Adipose tissue (tissue), 3 donors: ENCODE data around the gene CBFA2T3. TPM values are rescaled to one million over a fixed set of nuclear protein-coding genes. Genes with fewer than 3 reads are reported as not detected.

Experiments used
- H3K27ac ChIP-seq: one replicate; pipeline ENCODE4 v1.5.1; 2013; ENCODE audit warnings: low read depth, low read length
- WGBS, 3 donors: extraction: QIAGEN DNeasy Blood & Tissue Kit; methylation state at CpG; one replicate each; pipeline ENCODE4 v1.1.7; 2013; 5-methylcytosine and 5-hydroxymethylcytosine counted together
- polyA plus RNA-seq, 3 donors: library from polyadenylated mRNA; stranded (reverse); fragments of 200-250 nt; gene quantifications; one replicate each; pipeline ENCODE4 v1.2.3, GENCODE V29; 2013
- donor health status: healthy with polysubstance abuse.
- donor health status: Bipolar disorder and iron deficiency.
- donor health status: healthy.

The CBFA2T3 gene
- polyA plus RNA-seq, 3 donors, result 7.7 to 19.6 (median 10.7) TPM

DNA sequence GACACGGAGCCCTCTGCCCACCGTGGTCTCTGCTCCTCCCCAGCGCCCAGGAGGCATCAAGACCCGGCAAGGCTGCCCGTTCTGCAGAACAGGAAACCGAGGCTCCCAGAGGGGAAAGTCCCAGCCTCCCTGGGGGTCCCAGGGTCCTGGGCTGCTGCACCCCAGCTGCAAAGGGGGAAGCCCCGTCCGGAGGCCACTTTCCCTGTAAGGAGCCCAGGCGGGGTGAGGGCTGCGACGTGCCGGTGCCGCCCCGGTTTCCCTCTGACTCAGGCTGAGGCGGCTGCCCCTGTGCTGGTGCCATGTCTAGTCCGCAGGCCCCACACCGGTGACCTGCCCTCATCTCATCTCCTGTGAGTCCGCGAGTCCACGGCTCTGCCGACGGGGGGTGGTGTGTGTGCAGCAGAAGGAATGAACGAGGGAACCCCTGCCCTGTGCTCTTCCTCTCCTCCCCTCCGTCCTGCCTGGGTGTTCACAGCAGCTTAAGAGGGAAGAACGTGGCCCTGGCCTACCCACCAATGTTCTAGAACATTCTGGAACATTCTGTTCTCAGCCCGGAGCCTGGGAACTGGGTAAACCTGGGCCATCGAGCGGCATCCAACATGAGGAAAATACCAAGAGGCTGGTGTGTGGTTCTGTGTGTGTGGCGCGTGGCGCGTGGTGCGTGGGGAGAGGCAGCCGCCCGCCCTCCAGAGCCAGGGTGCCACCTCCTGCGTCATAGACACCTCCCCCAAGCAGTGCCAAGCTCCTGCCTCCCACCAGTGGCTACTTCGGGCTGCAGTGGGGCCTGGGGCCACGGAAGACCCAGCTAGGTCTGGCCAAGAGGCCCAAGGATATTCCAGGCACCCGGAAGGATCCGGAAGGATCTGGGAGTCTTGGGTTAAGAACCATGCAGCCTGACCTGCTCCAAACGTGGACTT lies 7.0 kb upstream of the CBFA2T3 start:
- 69 to 76% (median 71%) methylated on average over 38 to 41 of the region's 41 CpGs for WGBS, 3 donors
- H3K27ac ChIP-seq, result no peak overlapping the region

DNA sequence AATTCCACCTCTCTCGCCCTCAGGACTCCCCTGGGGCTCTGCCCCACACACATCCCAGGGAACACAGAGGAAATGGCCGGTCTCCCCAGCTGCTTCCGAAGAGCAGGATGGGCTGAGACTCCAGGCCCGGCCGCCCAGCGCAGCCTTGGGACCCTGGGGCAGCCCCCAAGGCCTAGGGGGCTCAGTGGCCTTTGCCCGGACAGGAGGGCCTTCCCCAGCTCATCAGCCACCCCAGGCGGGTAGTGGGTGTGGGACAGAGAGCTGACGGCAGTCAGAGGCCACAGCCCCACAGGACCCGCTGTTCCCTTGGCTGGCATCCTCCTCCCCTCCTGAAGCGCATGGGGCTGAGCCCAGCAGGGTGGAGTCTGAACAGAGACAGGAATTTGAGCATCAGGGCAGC lies 6.2 kb upstream of the CBFA2T3 start:
- WGBS, 3 donors, result 61 to 66% (median 64%) methylated on average over 10 to 11 of the region's 11 CpGs

DNA sequence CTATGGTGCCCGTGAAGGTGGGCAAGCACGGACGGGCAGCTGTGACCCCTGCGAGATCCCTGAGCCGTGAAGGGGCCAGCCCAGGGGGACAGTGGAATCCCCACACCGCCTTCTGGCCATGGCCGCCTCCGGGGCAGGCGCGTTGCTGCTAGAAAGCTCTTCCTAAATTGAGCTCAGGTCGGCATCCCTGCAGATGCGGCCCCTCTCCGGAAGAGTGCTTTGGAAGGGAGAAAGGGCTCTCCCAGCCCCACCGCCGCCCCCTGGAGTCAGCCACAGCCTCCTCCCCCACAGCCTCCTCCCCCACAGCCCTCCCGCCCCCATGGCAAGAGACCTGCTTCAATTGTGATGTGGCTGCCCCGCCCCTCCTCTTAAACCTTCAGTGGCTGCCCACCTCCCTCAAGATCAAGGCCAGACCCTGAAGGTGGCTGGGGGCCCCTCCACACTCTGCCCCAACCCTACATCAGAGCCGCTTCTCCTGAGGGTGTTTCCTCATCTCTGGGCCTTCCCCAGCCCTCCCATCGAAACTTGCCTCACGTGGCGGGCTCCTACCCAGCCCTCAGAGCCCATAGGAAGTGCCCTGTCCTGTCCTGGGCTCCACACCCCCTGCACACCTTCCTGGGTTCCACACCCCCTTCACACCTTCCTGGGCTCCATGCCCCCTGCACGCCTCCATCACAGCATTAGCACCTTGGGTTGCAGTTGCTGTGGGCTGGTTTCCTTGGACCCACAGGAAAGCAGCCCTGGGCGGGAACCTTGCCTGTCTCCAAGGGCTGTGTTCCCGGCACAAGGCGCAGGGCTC lies 5.5 kb upstream of the CBFA2T3 start:
- WGBS, 3 donors, result 65 to 72% (median 66%) methylated on average over 24 to 25 of the region's 25 CpGs

More for the DNA sequence above, 6.2 kb upstream of the CBFA2T3 start:
- no peak overlapping the region for H3K27ac ChIP-seq

DNA sequence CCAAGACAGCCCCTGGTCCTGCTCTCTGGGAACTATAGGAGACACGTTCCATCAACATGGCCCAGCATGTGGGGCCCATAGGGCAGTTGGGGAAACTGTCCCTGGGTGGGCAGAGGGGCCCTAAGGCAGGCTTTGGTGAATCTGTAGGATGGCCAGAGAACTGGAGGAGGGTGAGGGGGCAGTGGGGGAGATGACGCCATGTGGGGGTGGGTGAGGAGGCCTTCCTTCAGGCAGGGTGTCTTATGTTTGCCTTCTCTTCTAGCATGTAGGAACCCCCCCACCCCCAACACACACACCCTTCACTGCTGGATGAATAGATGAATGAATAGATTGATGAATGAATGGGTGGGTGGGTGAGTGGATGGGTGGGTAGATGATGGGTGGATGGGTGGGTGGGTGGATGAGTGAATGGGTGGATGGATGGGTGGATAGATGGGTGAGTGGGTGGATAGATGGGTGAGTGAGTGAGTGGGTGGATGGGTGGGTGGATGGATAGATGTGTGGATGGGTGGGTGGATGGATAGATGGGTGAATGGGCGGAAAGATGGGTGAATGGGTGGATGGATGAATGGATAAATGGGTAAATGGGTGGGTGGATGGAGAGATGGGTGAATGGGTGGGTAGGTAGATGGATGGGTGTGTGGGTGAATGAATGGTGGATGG lies 2.5 kb upstream of the CBFA2T3 start:
- WGBS, 3 donors, result 63 to 79% (median 71%) methylated on average over 3 of the region's 3 CpGs
- no peak overlapping the region for H3K27ac ChIP-seq

More for the DNA sequence above, 5.5 kb upstream of the CBFA2T3 start:
- H3K27ac ChIP-seq, result no peak overlapping the region

DNA sequence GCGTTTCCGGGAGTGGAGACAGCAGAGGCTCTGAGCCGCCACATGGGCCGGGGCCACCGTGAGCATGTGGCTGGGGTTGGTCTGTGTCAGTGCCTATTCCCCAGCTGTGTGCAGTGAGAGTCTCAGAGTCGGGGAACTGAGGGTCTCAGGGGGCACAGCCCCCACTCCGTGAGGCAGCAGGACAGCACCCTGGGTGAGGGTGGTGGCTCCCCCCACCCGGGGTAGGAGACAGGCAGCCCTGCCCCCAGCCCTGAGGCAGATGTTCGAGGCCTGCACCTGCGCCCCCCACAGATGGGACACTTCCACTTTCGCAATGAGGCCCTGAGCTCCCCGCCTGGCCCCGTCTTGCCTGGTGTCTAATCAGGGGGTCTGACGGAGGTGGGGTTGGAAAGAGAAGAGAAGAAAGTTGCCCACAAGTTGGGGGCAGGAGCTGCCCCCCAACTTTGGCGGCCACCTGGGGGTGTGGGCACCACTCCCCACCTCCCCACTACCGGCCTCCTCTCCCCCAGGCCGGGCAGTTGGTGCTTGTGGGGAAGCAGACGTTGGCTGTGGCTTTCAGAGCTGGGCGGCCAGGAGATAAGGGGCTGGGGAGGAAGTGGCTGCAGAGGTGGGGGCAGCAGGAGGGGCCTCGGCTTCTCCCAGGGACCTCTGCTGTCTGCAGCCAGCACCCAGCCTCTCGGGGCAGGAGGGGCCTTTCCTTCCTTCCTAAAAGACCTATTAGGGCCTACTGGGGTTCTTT lies 1.8 kb upstream of the CBFA2T3 start:
- WGBS, 3 donors, result 44 to 72% (median 55%) methylated on average over 20 to 21 of the region's 21 CpGs
- H3K27ac ChIP-seq, result no peak overlapping the region

DNA sequence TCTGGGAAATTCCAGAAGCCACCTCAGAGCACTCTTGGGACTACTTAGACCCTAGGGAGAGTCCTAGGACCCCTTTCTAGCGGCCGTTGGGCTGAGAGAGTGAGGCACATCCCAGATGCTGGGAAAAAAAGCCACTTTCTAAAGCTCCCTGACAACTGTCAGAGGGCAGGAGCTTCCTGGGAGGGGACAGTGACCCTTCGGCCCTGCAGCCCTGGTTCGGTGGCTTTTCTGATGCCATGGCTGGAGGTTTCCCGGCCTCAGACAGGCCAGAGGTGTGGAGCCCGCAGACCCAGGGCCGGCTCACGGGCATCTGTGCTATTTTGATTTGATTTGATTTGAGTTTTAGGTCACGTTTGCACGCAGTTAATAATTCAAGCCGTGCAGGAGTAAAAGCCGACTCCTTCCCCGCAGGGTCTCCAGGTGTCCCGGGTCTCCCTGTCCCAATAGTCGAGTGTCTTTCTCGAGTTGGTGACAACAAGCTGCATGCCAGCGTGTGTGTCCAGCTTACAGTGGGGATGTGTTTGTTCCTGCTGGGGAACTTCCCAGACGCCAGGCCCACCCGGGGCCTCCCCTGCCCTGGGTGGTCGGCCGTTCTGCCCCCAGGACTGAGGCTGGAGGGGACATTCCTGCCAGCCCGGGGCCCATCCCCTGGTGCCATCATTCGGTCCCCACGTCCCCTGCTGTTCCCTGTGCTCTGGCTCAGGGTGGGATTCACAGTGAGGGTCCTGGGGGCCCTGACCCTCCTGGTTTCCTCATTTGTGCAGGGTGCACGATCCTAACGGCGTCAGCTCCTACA lies 1.0 kb upstream of the CBFA2T3 start:
- 54 to 72% (median 56%) methylated on average over 27 of the region's 27 CpGs for WGBS, 3 donors
- H3K27ac ChIP-seq, result no peak overlapping the region

DNA sequence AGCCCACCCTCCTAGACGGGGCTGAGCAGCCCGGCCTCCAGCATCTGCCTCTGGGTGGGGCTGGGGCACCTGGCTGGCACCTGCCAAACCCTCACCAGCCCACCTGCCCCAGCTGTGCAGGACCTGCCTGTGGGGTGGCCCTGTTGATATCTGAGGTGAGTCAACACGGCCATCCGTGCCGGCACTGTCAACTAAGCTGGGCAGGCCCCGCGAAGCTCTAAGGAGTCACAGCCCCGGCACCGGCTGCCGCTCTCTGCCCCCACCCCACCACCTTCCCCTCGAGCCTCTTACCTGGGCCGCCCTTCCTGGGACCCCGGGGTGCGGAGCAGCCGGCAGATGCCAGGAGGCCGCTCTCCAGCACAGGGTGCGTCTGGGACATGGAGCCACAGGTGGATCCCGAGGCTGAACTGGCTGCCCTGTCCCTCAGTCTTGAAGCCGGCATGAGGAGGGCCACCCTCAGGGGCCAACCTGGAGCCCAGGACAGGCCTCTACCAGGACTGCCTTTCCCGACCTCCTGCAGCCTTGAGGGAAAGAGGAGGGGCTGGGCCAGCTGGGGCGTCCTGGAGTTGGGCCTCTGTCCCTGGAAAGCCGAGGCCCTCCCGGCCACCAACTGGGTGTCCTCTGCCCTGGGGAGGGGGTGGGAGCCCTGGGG lies 515 bp downstream of the CBFA2T3 start:
- 23 to 45% (median 39%) methylated on average over 15 to 23 of the region's 23 CpGs for WGBS, 3 donors

DNA sequence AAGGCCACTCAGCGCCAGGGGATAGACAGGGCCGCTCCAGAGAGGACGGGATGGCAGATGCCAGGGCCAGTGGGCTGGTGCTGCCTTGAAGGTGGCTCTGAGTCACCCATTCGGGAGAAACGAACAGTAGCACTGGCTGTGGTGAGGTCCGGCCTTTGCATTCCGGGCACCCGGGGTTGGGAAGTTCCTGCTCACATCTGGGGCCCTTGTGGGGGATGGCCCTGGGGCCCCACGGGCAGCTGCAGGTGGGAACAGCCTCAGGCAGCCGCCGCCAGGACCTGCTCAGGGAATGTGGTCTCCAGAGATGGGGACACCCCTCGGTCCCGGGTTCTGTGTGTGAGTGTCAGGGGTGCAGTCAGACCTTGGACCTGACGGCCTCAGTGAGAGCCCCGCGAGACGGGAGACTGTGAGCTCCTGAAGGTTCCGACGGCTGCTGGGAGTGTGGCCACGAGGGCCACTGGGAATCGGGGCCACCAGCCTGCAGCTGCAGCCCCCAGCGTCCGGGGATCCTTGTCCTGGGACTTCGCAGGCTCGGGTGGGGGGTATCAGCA lies 1.4 kb downstream of the CBFA2T3 start:
- no peak overlapping the region for H3K27ac ChIP-seq
- WGBS, 3 donors, result 47 to 61% (median 56%) methylated on average over 25 of the region's 25 CpGs

More for the DNA sequence above, 515 bp downstream of the CBFA2T3 start:
- no peak overlapping the region for H3K27ac ChIP-seq

DNA sequence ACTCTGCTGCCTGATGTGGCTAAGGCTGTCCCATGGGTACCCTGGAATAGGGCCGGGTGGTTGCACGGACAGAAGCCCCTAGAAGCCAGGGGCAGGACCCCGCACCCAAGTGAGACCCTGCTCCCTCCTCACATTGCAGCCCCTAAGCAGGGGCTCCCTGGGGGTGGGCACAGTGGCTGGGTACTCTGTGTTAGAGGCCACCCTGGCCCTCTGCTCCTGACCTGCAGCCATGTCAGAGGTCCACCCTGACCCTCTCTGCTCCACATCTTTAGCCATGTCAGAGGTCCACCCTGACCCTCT lies 2.1 kb downstream of the CBFA2T3 start:
- H3K27ac ChIP-seq, result no peak overlapping the region
- 57 to 80% (median 72%) methylated on average over 3 of the region's 3 CpGs for WGBS, 3 donors

DNA sequence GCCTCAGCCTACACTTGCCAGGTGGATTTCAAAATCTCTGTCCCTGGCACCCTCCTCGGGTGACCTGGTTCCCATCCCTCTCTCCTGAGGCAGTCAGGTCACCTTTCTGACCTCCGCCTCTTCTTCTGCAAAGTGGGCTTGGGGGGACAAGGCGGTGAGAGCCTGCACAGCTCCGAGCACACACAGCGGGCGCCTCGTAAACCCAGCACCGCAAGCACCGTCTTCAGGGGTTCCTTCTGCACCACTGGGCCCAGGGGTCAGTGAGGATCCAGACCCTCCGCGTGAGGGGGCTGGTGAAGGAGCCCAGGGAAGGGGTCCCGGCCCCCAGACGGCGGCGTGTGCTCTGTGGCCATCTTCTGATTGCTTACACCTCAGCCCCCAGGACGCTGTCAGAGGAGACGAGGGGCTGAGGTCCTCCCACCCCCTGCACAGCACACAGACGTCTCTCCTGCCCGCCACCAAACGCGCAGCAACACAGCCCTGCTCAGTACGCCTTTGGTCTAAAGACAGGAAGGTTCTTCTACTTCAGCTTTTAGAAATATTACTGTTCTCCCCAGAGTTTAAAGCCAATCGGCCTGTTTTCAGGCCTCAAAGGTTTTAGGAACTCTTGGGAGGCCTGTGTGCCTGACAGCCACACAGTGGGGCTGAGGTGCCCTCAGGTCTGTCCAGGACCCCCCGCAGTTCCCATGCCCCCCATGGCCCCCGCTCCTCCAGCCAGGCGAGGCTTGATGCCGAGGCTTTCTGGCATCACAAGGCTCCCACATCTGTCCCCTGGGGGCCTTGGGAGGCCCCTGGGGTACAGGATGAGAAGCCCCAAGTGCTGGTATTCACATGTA lies 2.7 kb downstream of the CBFA2T3 start:
- no peak overlapping the region for H3K27ac ChIP-seq
- 67 to 71% (median 70%) methylated on average over 27 of the region's 27 CpGs for WGBS, 3 donors

DNA sequence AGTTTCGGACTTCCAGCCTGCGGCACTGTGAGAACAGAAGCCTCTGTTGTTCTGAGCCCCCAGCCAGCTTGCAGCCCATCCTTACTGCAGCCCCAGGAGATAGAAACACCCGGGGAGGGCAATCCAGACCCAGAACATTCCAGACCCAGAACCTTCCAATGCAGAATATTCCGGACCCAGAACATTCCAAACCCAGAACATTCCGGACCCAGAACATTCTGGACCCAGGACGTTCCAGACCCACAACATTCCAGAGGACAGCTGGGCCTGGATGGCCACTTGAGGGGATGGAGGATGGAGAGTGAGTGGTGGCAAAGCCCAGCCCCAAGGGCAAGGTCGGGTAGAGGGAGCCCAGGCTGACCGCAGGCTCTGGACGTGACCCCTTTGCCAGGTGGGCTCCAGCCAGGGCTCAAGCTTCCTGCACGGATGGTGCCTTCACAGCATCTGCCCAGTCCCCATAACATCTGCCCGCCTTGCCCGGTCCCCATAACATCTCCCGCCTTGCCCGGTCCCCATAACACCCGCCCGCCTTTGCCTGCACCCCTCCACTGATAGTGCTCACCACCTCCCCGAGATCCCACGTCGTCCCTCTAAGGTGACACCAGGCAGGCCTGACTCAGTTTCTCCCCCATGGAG lies 3.5 kb downstream of the CBFA2T3 start:
- 78 to 85% (median 81%) methylated on average over 19 of the region's 19 CpGs for WGBS, 3 donors
- no peak overlapping the region for H3K27ac ChIP-seq

DNA sequence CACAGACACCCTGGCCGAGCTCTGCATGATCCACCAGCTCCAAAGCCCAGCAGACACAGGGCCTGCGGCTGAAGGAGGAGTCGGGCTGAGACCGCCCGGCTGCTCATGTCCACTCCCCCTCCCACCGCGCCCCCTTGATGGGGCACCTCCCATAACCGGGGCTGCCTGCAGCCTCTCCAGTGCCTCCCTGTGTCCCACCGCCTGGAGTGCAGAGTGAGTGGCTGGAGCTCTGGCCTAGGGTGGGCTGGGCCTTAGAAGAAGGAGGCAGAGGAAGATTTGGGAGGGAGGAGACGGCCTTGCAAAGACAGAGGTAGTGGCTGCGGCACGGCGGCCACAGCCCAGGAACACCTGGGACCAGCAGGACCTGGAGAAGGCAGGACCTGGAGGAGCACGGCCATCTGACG lies 4.0 kb downstream of the CBFA2T3 start:
- 36 to 56% (median 43%) methylated on average over 15 of the region's 15 CpGs for WGBS, 3 donors

DNA sequence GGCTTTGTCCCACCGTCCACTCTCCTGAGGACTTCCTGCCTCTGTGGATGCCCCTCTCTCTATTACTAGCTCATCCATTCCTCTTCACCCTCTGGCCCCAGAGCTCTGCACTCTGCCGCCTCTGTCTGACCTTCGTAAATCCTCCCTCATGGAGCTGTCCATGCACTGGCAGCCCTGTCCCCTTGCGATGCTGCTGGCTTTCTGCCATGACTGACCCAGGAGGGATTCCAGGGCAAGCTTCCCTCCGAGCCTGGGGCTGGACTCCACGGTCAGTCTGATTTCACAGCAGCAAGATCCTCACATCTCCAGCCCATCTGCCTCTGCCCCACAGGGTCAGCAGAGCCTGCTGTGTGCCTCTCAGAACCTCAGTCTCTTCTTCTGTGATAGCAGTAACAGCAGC lies 4.7 kb downstream of the CBFA2T3 start:
- no peak overlapping the region for H3K27ac ChIP-seq
- WGBS, 3 donors, result 29 to 44% (median 37%) methylated on average over 6 of the region's 6 CpGs

More for the DNA sequence above, 4.0 kb downstream of the CBFA2T3 start:
- no peak overlapping the region for H3K27ac ChIP-seq

DNA sequence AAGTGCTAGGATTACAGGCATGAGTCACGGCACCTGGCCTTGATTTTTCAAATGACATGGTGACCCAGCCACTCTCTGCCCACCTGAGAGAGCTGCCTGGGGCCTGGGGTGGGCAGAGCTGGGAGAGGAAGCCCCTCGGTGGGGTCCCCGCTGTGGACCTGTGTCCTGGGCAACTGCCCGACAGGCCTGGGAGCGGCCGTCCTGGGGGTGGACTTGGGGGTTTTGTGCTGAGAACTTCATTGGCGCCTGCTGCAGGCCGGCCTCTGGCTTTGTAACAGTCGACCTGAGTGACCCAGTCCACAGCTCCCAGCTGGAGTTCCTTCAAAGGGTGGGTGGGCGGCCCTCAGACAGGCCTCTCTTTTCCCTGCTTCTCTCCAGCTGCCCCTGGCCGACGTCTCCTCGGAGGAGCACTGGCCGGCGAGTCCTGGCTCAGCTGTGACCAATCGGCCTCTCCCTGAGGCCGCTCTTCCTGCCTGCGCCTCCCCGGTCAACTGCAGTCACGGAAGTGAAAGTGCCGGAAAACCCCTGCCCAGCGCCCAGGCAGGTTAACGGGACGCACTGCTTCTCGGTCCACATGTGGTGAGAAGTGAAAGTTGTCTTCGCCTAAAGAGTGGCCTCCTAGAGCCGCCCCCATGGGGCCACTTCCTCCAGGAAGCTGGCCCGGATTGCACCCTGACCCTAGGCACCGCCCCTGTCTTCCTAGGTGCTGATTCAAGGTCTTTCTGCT lies 5.5 kb downstream of the CBFA2T3 start:
- no peak overlapping the region for H3K27ac ChIP-seq
- 66 to 78% (median 66%) methylated on average over 26 to 29 of the region's 29 CpGs for WGBS, 3 donors

DNA sequence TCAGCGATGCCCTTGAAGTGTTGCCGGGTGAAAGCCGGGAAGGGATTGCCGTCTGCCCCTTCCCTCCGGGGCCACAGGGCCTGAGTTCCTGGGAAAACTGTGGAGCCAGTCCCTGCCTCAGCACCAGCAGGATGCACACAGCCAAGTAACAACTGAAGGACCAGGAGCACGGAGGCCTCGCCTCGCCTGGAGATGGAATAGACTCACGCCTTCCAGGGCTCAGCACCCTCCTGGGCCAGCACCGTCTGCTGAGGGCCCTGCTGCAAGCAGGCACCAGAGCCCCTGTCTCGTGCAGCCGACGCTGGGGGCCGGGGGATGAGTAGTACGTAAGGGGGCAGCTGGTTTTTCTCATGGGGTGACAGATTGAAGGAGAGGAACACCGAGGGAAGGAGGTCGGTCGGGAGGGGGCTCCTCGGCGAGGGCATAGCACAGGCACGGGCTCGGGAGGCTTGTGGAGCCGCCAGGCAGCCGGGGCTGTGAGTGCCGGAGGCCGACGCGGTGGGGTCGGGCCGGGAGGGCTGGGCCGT lies 6.4 kb downstream of the CBFA2T3 start:
- 60 to 71% (median 69%) methylated on average over 25 to 31 of the region's 31 CpGs for WGBS, 3 donors

More for the DNA sequence above, 6.4 kb downstream of the CBFA2T3 start:
- H3K27ac ChIP-seq, result no peak overlapping the region
